Nephron (organoid): ENCODE results near the gene BLNK.
"Not testable (repeated sequence)": the region's sequence is repeated elsewhere in the genome, so short reads cannot be mapped to it uniquely, and the experiment has no call there.

ENCODE experiments used
- H3K27ac Mint-ChIP-seq, 3 experiments: 2 replicates each; pipeline ENCODE4 v1.8.0; 2020; ENCODE audit warnings: mixed read lengths in 3 of 3, mild to moderate bottlenecking in 2 of 3, moderate library complexity in 1 of 3
- H3K27me3 Mint-ChIP-seq: 2 replicates; pipeline ENCODE4 v1.8.0; 2021; ENCODE audit warnings: low read depth, mild to moderate bottlenecking, moderate library complexity, mixed read lengths
- H3K36me3 Mint-ChIP-seq: 2 replicates; pipeline ENCODE4 v1.8.0; 2020; ENCODE audit warnings: low read depth, mixed read lengths
- H3K4me1 Mint-ChIP-seq: 2 replicates; pipeline ENCODE4 v1.8.0; 2020; ENCODE audit warnings: mixed read lengths
- H3K4me3 Mint-ChIP-seq, 3 experiments: 2 replicates each; pipeline ENCODE4 v1.8.0; 2020; ENCODE audit warnings: mild to moderate bottlenecking in 3 of 3, mixed read lengths in 3 of 3, moderate library complexity in 2 of 3
- H3K9me3 Mint-ChIP-seq: 2 replicates; pipeline ENCODE4 v1.8.0; 2020; ENCODE audit warnings: mixed read lengths
- CTCF ChIP-seq, 3 experiments: fragments of 200-600 bp; sonication (generic); IDR thresholded peaks; one replicate each; pipeline ENCODE4 v1.5.0; 2021; ENCODE audit warnings: antibody characterized with exemption in 3 of 3; ENCODE audit not compliant: unreplicated experiment in 3 of 3

Gene BLNK

GRCh38 chr10:96310321-96310669 lies 38.9 kb upstream of the BLNK start:
- peaks cover 5% of the 10 kb centered on the region for H3K27me3 Mint-ChIP-seq
- peak overlapping the region in 1 of 3 experiments; percentile 3 for H3K4me3 Mint-ChIP-seq
- peaks cover 33% of the 10 kb centered on the region for H3K4me1 Mint-ChIP-seq
- no peak for TF ChIP-seq CTCF (IDR thresholded peaks at IDR 0.05; ENCODE audit: unreplicated experiment in 3 of 3)
- no peaks in the 10 kb centered on the region for H3K9me3 Mint-ChIP-seq
- no peaks in the 10 kb centered on the region for H3K36me3 Mint-ChIP-seq
- peak overlapping the region; percentile 93 to 98 (median 95) for H3K27ac Mint-ChIP-seq

GRCh38 chr10:96309628-96310320 lies 38.4 kb upstream of the BLNK start:
- H3K36me3 Mint-ChIP-seq: no peaks in the 10 kb centered on the region
- H3K27me3 Mint-ChIP-seq: peaks cover 5% of the 10 kb centered on the region
- peak overlapping the region in 2 of 3 experiments; percentile 3 to 28 for H3K4me3 Mint-ChIP-seq
- peaks cover 33% of the 10 kb centered on the region for H3K4me1 Mint-ChIP-seq
- peak overlapping the region; percentile 93 to 98 (median 95) for H3K27ac Mint-ChIP-seq
- no peaks in the 10 kb centered on the region for H3K9me3 Mint-ChIP-seq
- TF ChIP-seq CTCF (IDR thresholded peaks at IDR 0.05; ENCODE audit: unreplicated experiment in 3 of 3): no peak

GRCh38 chr10:96308854-96309253 lies 37.5 kb upstream of the BLNK start:
- Mint-ChIP-seq H3K4me3 (peak overlapping the region in 1 of 3 experiments; percentile 7), H3K27ac (peak overlapping the region; percentile 93 to 98 (median 95)), H3K4me1 (peaks cover 33% of the 10 kb centered on the region)
- not testable (repeated sequence) for H3K27me3 Mint-ChIP-seq, H3K36me3 Mint-ChIP-seq, H3K9me3 Mint-ChIP-seq

GRCh38 chr10:96306516-96306915 lies 35.1 kb upstream of the BLNK start:
- Mint-ChIP-seq H3K4me1 (peaks cover 33% of the 10 kb centered on the region), H3K27ac (peak overlapping the region in 1 of 3 experiments; percentile 3), H3K4me3 (no peak overlapping the region), H3K36me3 (no peaks in the 10 kb centered on the region), H3K27me3 (no peaks in the 10 kb centered on the region), H3K9me3 (no peaks in the 10 kb centered on the region)
- TF ChIP-seq CTCF (IDR thresholded peaks at IDR 0.05; ENCODE audit: unreplicated experiment in 3 of 3): no peak

GRCh38 chr10:96305019-96305418 lies 33.6 kb upstream of the BLNK start:
- H3K4me3 Mint-ChIP-seq: no peak overlapping the region
- H3K27ac Mint-ChIP-seq: no peak overlapping the region
- peaks cover 22% of the 10 kb centered on the region for H3K4me1 Mint-ChIP-seq
- TF ChIP-seq CTCF (IDR thresholded peaks at IDR 0.05; ENCODE audit: unreplicated experiment in 3 of 3): no peak
- no peaks in the 10 kb centered on the region for H3K9me3 Mint-ChIP-seq
- no peaks in the 10 kb centered on the region for H3K27me3 Mint-ChIP-seq
- no peaks in the 10 kb centered on the region for H3K36me3 Mint-ChIP-seq

GRCh38 chr10:96304230-96304629 lies 32.9 kb upstream of the BLNK start, which contains the start of gene DNTT:
Gene DNTT, plus strand, starts transcription at chr10:96304434. Its CDS starts 64 bp downstream, at chr10:96304498.
- H3K4me1 Mint-ChIP-seq: peaks cover 19% of the 10 kb centered on the region
- H3K4me3 Mint-ChIP-seq: no peak within 1 kb of the TSS
- H3K27me3 Mint-ChIP-seq: no peaks in the 10 kb centered on the region
- no peak within 1 kb of the TSS for H3K27ac Mint-ChIP-seq
- no peaks in the 10 kb centered on the region for H3K36me3 Mint-ChIP-seq
- TF ChIP-seq CTCF (IDR thresholded peaks at IDR 0.05; ENCODE audit: unreplicated experiment in 3 of 3): no peak
- no peaks in the 10 kb centered on the region for H3K9me3 Mint-ChIP-seq
